GM23338 (cell line): Measurements from ENCODE around the gene LATS2. TPM values are rescaled to one million over a fixed set of nuclear protein-coding genes. Genes with fewer than 3 reads are reported as not detected.

Source experiments
- ATAC-seq: fragments of 200-7000 bp; cut with Tn5 transposase; 3 replicates; pipeline ENCODE4 v1.9.1; 2020
- DNase-seq: peaks from one replicate; pipeline ENCODE4 v3.0.0-alpha.2; 2015; ENCODE audit warnings: low spot score
- H2AFZ ChIP-seq: fragments of 200-600 bp; sonication (generic); 2 replicates; pipeline ENCODE4 v1.8.0; 2016; ENCODE audit warnings: antibody characterized with exemption, mild to moderate bottlenecking, moderate library complexity
- H3F3A ChIP-seq: fragments of 200-600 bp; sonication (generic); replicated peaks from 2 replicates; pipeline ENCODE4 v1.8.0; 2017; ENCODE audit warnings: antibody characterized with exemption, mixed run types, low read depth
- H3K27ac ChIP-seq: fragments of 200-600 bp; sonication (generic); 2 replicates; pipeline ENCODE4 v1.6.1; 2016; ENCODE audit warnings: low read depth
- H3K27me3 ChIP-seq: fragments of 200-600 bp; sonication (generic); 2 replicates; pipeline ENCODE4 v1.8.0; 2016; ENCODE audit warnings: mild to moderate bottlenecking, mixed run types, moderate library complexity; ENCODE audit not compliant: insufficient read depth
- H3K36me3 ChIP-seq: fragments of 200-600 bp; sonication (generic); 2 replicates; pipeline ENCODE4 v1.8.0; 2016; ENCODE audit warnings: mild to moderate bottlenecking; ENCODE audit not compliant: insufficient read depth
- H3K4me1 ChIP-seq: fragments of 200-600 bp; sonication (generic); 2 replicates; pipeline ENCODE4 v1.8.0; 2016; ENCODE audit warnings: mild to moderate bottlenecking, moderate library complexity; ENCODE audit not compliant: insufficient read depth
- H3K4me2 ChIP-seq: fragments of 200-600 bp; sonication (generic); 2 replicates; pipeline ENCODE4 v1.7.1; 2017; ENCODE audit warnings: mixed run types
- H3K4me3 ChIP-seq: fragments of 200-600 bp; sonication (generic); 2 replicates; pipeline ENCODE4 v1.6.1; 2016; ENCODE audit warnings: mixed run types
- H3K79me2 ChIP-seq: fragments of 200-600 bp; sonication (generic); replicated peaks from 2 replicates; pipeline ENCODE4 v1.8.0; 2017; ENCODE audit warnings: mild to moderate bottlenecking; ENCODE audit not compliant: insufficient read depth
- H3K9me2 ChIP-seq: fragments of 200-600 bp; sonication (generic); 2 replicates; pipeline ENCODE4 v1.8.0; 2017; ENCODE audit not compliant: insufficient read depth
- H4K20me1 ChIP-seq: fragments of 200-600 bp; sonication (generic); replicated peaks from 2 replicates; pipeline ENCODE4 v1.8.0; 2017; ENCODE audit warnings: mild to moderate bottlenecking; ENCODE audit not compliant: insufficient read depth
- H3K27ac Mint-ChIP-seq: 2 replicates; pipeline ENCODE4 v1.8.0; 2020; ENCODE audit warnings: inconsistent platforms, mild to moderate bottlenecking, moderate library complexity, mixed read lengths
- H3K27me3 Mint-ChIP-seq: 3 replicates; pipeline ENCODE4 v1.8.0; 2022; ENCODE audit warnings: low read depth, mild to moderate bottlenecking, moderate library complexity, mixed read lengths, inconsistent platforms; ENCODE audit not compliant: insufficient read depth, poor library complexity
- H3K36me3 Mint-ChIP-seq: 3 replicates; pipeline ENCODE4 v1.8.0; 2021; ENCODE audit warnings: low read depth, mild to moderate bottlenecking, inconsistent platforms, moderate library complexity, mixed read lengths
- H3K4me1 Mint-ChIP-seq: 3 replicates; pipeline ENCODE4 v1.8.0; 2020; ENCODE audit warnings: mild to moderate bottlenecking, inconsistent platforms, mixed read lengths
- H3K4me3 Mint-ChIP-seq: 3 replicates; pipeline ENCODE4 v1.8.0; 2021; ENCODE audit warnings: moderate library complexity, mild to moderate bottlenecking, inconsistent platforms, mixed read lengths
- H3K9me3 Mint-ChIP-seq: 3 replicates; pipeline ENCODE4 v1.8.0; 2020; ENCODE audit warnings: moderate library complexity, mild to moderate bottlenecking, inconsistent platforms, mixed read lengths
- EZH2phosphoT487 ChIP-seq: fragments of 200-600 bp; sonication (generic); IDR thresholded peaks from one replicate; pipeline ENCODE4 v1.8.1; 2018; ENCODE audit warnings: antibody characterized with exemption; ENCODE audit not compliant: unreplicated experiment
- POLR2AphosphoS5 ChIP-seq: IDR thresholded peaks from 2 replicates; pipeline ENCODE4 v1.6.1; 2016; ENCODE audit warnings: antibody characterized with exemption, low read depth
- ZNF114 ChIP-seq: fragments of 250-450 bp; sonication (Bioruptor Pico); IDR thresholded peaks from 2 replicates; pipeline ENCODE4 v1.5.0; 2020; ENCODE audit warnings: mild to moderate bottlenecking, moderate library complexity
- polyA plus RNA-seq: library from polyadenylated mRNA; unstranded; fragments of >200 nt; fragmentation: Nextera tagmentation; extraction: Ambion mirVana; gene quantifications from 2 replicates; pipeline ENCODE4 v1.2.1, GENCODE V29; 2016
- total RNA-seq: library from RNA; depleted of rRNA; stranded (reverse); fragments of >200 nt; shearing (Covaris generic); gene quantifications from 2 replicates; pipeline ENCODE4 v1.2.3, GENCODE V29; 2014
- TF ChIP-seq, protein P1 (sequence below): fragments of 250-450 bp; sonication (Bioruptor Pico); IDR thresholded peaks from 2 replicates; pipeline ENCODE4 v1.5.0; 2020; ENCODE audit warnings: mild to moderate bottlenecking, moderate library complexity
- TF ChIP-seq, protein P2 (sequence below), 2 experiments: fragments of 200-600 bp in 1 of 2; sonication (generic) in 1 of 2; conservative IDR thresholded peaks; 2 replicates each; pipeline versions ENCODE4 v1.5.1 to v1.6.1; 2016 to 2017; ENCODE audit warnings: antibody characterized with exemption in 2 of 2, low read depth in 2 of 2, mild to moderate bottlenecking in 2 of 2, moderate library complexity in 1 of 2

LATS2 gene
- total and polyA plus RNA-seq, 2 experiments from 2014 or later: 10.5 to 25.4 TPM

DNA sequence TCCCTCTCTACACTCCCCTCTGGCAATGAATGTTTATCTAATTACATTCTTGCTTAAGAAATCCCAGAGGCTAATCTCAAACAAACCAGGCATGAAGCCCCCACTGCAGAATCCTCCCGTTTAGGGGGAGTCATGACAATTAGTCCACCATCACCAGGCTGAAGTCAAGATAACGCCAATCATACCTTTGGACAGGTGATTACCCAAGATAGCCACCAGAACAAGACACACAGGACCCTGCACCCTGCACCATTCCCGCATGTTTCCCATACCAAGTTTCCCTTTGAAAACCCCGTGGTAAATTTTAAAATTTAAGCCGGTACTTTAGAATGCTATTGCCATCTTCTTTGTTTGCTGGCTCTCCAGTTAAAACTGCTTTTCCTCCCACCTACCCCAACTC lies 94.0 kb downstream of the LATS2 start (continued):
- TF ChIP-seq, protein P1, sequence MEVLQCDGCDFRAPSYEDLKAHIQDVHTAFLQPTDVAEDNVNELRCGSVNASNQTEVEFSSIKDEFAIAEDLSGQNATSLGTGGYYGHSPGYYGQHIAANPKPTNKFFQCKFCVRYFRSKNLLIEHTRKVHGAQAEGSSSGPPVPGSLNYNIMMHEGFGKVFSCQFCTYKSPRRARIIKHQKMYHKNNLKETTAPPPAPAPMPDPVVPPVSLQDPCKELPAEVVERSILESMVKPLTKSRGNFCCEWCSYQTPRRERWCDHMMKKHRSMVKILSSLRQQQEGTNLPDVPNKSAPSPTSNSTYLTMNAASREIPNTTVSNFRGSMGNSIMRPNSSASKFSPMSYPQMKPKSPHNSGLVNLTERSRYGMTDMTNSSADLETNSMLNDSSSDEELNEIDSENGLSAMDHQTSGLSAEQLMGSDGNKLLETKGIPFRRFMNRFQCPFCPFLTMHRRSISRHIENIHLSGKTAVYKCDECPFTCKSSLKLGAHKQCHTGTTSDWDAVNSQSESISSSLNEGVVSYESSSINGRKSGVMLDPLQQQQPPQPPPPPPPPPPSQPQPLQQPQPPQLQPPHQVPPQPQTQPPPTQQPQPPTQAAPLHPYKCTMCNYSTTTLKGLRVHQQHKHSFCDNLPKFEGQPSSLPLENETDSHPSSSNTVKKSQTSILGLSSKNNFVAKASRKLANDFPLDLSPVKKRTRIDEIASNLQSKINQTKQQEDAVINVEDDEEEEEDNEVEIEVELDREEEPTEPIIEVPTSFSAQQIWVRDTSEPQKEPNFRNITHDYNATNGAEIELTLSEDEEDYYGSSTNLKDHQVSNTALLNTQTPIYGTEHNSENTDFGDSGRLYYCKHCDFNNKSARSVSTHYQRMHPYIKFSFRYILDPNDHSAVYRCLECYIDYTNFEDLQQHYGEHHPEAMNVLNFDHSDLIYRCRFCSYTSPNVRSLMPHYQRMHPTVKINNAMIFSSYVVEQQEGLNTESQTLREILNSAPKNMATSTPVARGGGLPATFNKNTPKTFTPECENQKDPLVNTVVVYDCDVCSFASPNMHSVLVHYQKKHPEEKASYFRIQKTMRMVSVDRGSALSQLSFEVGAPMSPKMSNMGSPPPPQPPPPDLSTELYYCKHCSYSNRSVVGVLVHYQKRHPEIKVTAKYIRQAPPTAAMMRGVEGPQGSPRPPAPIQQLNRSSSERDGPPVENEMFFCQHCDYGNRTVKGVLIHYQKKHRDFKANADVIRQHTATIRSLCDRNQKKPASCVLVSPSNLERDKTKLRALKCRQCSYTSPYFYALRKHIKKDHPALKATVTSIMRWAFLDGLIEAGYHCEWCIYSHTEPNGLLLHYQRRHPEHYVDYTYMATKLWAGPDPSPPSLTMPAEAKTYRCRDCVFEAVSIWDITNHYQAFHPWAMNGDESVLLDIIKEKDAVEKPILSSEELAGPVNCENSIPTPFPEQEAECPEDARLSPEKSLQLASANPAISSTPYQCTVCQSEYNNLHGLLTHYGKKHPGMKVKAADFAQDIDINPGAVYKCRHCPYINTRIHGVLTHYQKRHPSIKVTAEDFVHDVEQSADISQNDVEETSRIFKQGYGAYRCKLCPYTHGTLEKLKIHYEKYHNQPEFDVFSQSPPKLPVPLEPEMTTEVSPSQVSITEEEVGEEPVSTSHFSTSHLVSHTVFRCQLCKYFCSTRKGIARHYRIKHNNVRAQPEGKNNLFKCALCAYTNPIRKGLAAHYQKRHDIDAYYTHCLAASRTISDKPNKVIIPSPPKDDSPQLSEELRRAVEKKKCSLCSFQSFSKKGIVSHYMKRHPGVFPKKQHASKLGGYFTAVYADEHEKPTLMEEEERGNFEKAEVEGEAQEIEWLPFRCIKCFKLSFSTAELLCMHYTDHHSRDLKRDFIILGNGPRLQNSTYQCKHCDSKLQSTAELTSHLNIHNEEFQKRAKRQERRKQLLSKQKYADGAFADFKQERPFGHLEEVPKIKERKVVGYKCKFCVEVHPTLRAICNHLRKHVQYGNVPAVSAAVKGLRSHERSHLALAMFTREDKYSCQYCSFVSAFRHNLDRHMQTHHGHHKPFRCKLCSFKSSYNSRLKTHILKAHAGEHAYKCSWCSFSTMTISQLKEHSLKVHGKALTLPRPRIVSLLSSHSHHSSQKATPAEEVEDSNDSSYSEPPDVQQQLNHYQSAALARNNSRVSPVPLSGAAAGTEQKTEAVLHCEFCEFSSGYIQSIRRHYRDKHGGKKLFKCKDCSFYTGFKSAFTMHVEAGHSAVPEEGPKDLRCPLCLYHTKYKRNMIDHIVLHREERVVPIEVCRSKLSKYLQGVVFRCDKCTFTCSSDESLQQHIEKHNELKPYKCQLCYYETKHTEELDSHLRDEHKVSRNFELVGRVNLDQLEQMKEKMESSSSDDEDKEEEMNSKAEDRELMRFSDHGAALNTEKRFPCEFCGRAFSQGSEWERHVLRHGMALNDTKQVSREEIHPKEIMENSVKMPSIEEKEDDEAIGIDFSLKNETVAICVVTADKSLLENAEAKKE (CRISPR knock-in tag): no peak

DNA sequence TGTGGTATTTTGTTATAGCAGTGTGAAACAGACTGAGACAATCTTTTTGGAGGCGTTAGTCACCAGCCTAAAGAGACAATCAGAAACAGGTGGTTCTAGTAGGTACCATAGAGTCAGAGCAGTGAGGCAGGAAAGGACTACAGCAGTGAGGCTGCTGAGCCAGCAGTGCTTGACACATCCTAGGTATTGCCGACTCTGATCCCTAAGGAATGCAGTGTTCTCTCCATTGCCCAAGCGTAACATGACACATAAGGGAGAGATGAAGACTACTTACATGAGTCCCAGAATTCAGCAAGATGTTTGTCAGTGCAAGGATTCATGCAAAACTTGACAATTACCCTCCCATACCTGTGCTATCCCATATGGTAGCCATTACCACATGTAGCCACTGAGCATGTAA lies 96.5 kb downstream of the LATS2 start:
- H3K9me2 ChIP-seq: no peaks in the 10 kb centered on the region
- no peaks in the 10 kb centered on the region for H3K4me1 ChIP-seq
- no peak overlapping the region for H3K27ac ChIP-seq
- H3K36me3 ChIP-seq: no peaks in the 10 kb centered on the region
- no peak overlapping the region for H2AFZ ChIP-seq
- no peaks in the 10 kb centered on the region for H3K36me3 Mint-ChIP-seq
- H3K9me3 Mint-ChIP-seq: peaks cover 8% of the 10 kb centered on the region; the same call in 2 of the 3 replicates
- H3F3A ChIP-seq: no peaks in the 10 kb centered on the region
- no peaks in the 10 kb centered on the region for H3K27me3 ChIP-seq
- H3K4me2 ChIP-seq: no peak overlapping the region
- H3K4me1 Mint-ChIP-seq: peaks cover 3% of the 10 kb centered on the region; the same call in 2 of the 3 replicates
- no peak overlapping the region for H3K4me3 Mint-ChIP-seq
- H3K27me3 Mint-ChIP-seq: peaks cover 2% of the 10 kb centered on the region
- DNase-seq: no peak
- H3K27ac Mint-ChIP-seq: no peak overlapping the region
- no peak for ATAC-seq
- no peaks in the 10 kb centered on the region for H4K20me1 ChIP-seq
- no peaks in the 10 kb centered on the region for H3K79me2 ChIP-seq
- no peak overlapping the region for H3K4me3 ChIP-seq
- TF ChIP-seq EZH2phosphoT487: no peak
- TF ChIP-seq, protein P2, sequence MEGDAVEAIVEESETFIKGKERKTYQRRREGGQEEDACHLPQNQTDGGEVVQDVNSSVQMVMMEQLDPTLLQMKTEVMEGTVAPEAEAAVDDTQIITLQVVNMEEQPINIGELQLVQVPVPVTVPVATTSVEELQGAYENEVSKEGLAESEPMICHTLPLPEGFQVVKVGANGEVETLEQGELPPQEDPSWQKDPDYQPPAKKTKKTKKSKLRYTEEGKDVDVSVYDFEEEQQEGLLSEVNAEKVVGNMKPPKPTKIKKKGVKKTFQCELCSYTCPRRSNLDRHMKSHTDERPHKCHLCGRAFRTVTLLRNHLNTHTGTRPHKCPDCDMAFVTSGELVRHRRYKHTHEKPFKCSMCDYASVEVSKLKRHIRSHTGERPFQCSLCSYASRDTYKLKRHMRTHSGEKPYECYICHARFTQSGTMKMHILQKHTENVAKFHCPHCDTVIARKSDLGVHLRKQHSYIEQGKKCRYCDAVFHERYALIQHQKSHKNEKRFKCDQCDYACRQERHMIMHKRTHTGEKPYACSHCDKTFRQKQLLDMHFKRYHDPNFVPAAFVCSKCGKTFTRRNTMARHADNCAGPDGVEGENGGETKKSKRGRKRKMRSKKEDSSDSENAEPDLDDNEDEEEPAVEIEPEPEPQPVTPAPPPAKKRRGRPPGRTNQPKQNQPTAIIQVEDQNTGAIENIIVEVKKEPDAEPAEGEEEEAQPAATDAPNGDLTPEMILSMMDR (conservative IDR thresholded peaks at IDR 0.05; ENCODE audit: low read depth in 2 of 2): no peak
- no peak for TF ChIP-seq POLR2AphosphoS5
- TF ChIP-seq, protein P1 (CRISPR knock-in tag): no peak
- TF ChIP-seq ZNF114: no peak
